Esophagus muscularis mucosa (tissue), 4 donors: ENCODE measurements around the gene CYP4A22.

Experiments used
- EP300 ChIP-seq: sonication (generic); formaldehyde crosslinking; IDR thresholded peaks from one replicate; pipeline ENCODE4 v1.6.1; 2017; ENCODE audit warnings: antibody characterized with exemption
- POLR2A ChIP-seq: fragments of 450-650 bp; IDR thresholded peaks from one replicate; pipeline ENCODE4 v1.6.1; 2017; ENCODE audit warnings: antibody characterized with exemption, moderate library complexity, mild to moderate bottlenecking, low read depth
- TF ChIP-seq, protein P1 (sequence below), 3 experiments: fragments of 200-600 bp in 2 of 3; fragments of 450-650 bp in 1 of 3; sonication (generic) in 2 of 3; IDR thresholded peaks; one replicate each; pipeline ENCODE4 v1.5.1; 2017 to 2019; ENCODE audit warnings: antibody characterized with exemption in 3 of 3, mild to moderate bottlenecking in 2 of 3, moderate library complexity in 1 of 3

GRCh38 chr1:47194311-47194710 lies 57.1 kb downstream of the CYP4A22 start:
- no peak for TF ChIP-seq POLR2A
- TF ChIP-seq, protein P1, sequence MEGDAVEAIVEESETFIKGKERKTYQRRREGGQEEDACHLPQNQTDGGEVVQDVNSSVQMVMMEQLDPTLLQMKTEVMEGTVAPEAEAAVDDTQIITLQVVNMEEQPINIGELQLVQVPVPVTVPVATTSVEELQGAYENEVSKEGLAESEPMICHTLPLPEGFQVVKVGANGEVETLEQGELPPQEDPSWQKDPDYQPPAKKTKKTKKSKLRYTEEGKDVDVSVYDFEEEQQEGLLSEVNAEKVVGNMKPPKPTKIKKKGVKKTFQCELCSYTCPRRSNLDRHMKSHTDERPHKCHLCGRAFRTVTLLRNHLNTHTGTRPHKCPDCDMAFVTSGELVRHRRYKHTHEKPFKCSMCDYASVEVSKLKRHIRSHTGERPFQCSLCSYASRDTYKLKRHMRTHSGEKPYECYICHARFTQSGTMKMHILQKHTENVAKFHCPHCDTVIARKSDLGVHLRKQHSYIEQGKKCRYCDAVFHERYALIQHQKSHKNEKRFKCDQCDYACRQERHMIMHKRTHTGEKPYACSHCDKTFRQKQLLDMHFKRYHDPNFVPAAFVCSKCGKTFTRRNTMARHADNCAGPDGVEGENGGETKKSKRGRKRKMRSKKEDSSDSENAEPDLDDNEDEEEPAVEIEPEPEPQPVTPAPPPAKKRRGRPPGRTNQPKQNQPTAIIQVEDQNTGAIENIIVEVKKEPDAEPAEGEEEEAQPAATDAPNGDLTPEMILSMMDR (IDR thresholded peaks at IDR 0.05) = no peak
- no peak for TF ChIP-seq EP300
